GM12873 (cell line): ENCODE data around the gene SAMD4A.

Experiments used
- TF ChIP-seq, protein P1 (sequence below): IDR thresholded peaks from 2 replicates; pipeline ENCODE4 v1.5.1; 2012; ENCODE audit warnings: low read depth, mild to moderate bottlenecking, moderate library complexity, low read length, control low read depth; ENCODE audit not compliant: insufficient read depth; ENCODE audit errors: missing control alignments

SAMD4A gene

GRCh38 chr14:54737132-54737711 lies 170.3 kb downstream of the SAMD4A start:
- TF ChIP-seq, protein P1, sequence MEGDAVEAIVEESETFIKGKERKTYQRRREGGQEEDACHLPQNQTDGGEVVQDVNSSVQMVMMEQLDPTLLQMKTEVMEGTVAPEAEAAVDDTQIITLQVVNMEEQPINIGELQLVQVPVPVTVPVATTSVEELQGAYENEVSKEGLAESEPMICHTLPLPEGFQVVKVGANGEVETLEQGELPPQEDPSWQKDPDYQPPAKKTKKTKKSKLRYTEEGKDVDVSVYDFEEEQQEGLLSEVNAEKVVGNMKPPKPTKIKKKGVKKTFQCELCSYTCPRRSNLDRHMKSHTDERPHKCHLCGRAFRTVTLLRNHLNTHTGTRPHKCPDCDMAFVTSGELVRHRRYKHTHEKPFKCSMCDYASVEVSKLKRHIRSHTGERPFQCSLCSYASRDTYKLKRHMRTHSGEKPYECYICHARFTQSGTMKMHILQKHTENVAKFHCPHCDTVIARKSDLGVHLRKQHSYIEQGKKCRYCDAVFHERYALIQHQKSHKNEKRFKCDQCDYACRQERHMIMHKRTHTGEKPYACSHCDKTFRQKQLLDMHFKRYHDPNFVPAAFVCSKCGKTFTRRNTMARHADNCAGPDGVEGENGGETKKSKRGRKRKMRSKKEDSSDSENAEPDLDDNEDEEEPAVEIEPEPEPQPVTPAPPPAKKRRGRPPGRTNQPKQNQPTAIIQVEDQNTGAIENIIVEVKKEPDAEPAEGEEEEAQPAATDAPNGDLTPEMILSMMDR = no peak

DNA sequence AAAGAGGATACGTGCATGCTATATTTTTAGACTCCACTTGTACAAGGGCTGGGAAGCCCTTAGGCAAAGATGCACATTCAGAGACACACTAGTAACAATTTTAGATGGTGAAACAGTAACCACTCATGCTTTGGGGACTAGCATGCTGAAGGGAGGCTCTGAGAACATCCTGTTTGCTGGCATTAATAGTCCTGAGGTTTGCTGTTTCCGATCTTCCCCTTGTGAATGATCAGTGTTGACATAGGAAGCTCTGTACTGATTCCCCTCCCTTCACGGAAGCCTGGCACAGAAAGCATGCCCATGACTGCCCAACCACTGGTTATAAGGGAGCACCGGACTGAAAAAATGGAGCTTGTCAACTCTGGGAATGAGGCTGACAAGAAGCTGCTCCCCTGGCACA lies 171.1 kb downstream of the SAMD4A start:
- TF ChIP-seq, protein P1 = no peak

DNA sequence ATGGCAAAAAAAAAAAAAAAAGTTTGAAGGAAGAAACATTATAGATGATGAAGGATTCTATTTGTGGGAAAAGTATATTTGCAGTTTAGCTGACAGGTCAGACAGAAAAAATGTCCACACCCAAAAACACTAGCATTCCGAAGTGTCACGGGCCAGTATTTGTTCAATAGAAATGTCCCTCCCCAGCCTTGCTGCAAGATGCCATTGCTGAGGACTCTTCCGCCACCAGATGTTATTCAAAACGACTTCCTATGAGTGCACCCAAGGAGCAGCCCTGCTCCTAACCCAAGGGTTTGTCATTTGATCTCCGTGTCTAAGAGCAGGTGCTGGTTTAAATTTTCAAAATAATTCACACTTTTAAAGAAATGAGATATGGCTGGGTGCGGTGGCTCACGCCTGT lies 172.6 kb downstream of the SAMD4A start:
- TF ChIP-seq, protein P1 = no peak

DNA sequence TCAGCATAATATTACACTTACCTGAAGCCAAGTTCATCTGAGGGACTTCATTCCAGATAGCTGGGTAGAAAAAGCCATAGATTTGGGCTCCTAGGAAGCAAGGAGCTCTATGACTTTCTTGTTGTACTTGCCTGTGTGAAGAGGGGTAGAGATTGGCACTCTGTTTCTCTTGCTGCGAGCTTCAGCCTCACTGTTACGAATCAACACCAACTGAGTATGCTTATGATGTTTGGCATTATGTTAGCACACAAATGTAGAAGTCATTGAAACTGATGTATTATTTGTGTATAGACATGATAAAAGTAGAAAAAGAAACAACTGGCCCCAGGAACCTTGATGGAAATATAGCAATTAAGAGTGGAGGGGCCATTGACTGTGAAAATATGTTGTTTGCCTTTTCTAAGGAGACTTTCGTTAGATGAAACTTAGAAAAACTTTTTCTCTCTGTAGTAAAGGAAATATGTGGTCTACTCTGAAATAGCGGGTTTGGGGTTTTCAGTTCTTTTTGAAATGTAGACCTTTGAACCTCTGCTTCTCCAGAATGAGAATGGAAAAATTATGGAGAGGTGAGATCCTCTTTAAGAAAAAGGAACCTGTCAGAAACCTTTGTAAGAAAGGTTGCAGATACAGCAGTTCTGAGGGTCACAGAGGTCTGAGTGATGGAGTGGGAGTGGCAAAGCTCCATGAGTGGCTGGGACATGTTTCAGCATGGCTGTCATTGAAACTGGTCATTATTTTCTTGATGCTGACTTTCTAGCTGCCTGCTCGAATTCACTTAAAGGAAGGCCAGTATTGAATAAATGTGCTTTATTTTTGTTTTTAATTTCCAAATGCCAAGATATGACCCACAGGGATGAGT lies 175.8 kb downstream of the SAMD4A start:
- TF ChIP-seq, protein P1 = no peak

DNA sequence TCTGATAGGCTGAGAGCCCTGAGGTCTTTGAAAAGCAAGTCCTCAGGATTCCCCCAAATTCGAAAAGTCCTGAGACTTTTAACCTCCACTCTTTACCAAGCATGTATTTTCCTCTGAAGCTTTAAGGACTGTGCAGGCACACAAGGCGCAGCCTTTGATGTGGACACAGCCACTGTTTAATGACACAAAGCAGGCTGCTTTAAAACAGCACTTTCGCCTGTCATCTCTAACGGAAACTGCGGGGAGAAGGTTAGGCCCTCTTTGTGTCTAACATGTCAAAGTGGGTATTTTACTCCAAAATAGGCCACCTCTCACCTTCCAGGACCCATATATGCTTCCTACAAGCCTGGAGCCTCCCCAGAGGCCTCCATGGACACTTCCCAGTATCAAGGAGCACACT lies 176.5 kb downstream of the SAMD4A start:
- TF ChIP-seq, protein P1 = no peak

- TF ChIP-seq, protein P1 = no peak
These were observed 179.1 kb downstream of the SAMD4A start for GRCh38 chr14:54746019-54746418.

DNA sequence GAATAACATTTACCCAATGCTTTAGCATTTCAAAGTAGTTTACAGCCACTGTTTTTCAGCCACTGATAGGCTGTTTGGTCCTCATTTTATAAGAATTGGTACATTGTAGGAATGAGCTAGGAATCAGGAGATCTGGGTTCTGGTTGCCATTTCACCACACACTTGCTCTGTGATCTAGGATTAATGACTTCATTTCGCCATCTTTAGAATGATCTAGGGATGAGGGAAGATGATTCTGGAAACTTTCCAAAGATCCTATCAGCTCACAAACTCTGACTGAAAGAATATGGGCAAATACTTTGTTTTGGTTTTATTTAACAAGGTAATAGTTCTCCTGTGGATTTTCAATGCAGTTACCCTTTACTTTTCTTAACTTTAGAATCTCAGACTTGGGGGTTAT lies 180.7 kb downstream of the SAMD4A start:
- TF ChIP-seq, protein P1 = no peak
